Skin of body (tissue), 2 donors: ENCODE results near the gene GRIN1. TPM values are rescaled to one million over a fixed set of nuclear protein-coding genes. Genes with fewer than 3 reads are reported as not detected.

Experiments used
- DNase-seq: peaks from one replicate; lab custom pipeline; 2025; lab: John Stamatoyannopoulos, UW
- total RNA-seq: library from RNA; depleted of rRNA; stranded (reverse); fragments of >200 nt; gene quantifications from one replicate; pipeline ENCODE4 v1.2.3, GENCODE V29; 2014

The GRIN1 gene
- total RNA-seq, 1 donor from 2014 or later, result 0.89 TPM

GRCh38 chr9:137147091-137147792, 8.3 kb downstream of the GRIN1 start:
- DNase-seq, result no peak

DNA sequence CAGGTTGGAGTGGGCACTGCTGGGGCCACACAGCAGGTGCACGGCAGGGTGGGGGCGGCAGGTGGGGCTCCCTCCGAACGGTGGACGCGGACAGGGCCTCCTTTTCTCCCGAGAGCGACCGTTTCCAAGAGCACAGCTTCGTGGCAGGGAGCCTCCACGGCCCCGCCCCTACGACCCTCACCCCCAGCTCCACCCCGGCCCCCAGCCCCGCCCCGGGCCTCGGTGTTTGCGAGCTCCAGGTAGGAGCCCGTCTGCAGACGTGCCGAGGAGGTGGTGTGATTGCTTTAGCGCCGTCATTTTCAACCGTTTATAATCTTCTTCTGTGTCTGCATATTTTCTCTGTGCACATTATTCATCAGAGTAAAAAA, 8.8 kb downstream of the GRIN1 start:
- no peak for DNase-seq

DNA sequence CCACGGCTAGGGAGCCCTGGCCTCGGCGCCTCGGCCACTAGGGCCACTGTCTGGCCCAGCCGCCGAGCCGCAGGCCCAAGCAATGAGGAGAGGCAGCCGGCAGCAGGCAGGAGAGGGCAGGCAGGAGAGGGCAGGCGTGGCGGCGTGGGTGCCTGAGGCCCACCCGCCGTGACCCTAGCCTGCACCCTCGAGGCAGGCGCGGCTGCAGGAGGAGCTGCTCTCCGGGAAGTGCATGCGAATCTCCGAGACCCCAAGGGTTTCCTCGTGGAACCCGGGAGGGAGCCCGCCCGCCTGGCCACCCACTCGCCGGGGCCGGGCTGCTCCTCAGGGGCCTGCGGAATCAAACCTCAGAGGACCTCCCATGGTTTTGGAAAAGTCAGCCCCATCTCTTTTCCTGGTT, 9.3 kb downstream of the GRIN1 start:
- DNase-seq, result no peak

GRCh38 chr9:137148661-137149060, 9.7 kb downstream of the GRIN1 start:
- DNase-seq, result no peak

DNA sequence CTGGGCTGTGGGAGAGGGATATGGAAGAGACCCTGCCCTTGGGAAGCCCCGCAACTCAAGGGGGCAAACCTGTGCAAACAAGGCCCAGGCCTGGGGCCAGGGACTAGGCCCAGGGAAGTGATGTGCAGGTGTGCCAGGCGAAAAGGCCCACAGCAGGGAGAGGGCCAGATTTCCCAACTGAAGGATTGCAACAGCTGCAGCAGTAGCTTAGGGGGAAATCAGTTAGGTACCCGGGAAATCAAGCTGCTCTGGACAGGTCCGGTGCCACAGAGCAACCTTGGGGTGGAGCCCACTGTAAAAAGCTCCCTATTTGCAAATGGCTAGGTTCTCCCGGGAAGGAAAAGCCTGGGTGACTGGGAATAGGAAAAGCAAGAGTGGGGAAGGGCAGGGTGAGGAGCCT, 10.4 kb downstream of the GRIN1 start:
- no peak for DNase-seq

DNA sequence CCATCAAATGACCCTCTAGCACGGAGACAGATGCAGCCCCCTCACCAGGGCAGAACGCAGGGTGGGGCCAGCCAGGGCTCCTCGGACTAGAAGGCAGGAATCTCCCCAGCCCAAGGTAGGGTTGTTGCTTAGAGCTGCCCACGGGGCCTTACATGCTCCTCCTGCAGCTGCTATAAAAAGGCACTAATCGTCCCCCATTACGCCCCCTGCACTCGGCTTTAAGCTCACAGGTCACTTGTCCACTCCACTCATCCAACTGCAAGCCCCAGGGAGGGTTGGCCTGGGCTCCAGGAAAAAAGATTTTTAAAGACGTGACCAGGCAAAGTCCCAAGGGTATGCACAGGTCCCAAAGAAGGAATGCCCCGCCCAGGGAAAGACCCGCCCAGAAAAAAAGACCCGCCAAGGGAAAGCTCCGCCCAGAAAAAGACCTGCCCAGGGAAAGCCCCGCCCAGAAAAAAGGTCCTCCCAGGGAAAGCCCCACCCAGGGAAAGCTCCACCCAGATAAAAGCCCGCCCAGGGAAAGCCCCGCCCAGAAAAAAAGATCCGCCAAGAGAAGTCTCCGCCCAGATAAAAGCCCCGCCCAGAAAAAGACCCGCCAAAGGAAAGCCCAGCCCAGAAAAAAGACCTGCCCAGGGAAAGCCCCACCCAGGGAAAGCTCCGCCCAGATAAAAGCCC, 11.1 kb downstream of the GRIN1 start:
- DNase-seq, result no peak

DNA sequence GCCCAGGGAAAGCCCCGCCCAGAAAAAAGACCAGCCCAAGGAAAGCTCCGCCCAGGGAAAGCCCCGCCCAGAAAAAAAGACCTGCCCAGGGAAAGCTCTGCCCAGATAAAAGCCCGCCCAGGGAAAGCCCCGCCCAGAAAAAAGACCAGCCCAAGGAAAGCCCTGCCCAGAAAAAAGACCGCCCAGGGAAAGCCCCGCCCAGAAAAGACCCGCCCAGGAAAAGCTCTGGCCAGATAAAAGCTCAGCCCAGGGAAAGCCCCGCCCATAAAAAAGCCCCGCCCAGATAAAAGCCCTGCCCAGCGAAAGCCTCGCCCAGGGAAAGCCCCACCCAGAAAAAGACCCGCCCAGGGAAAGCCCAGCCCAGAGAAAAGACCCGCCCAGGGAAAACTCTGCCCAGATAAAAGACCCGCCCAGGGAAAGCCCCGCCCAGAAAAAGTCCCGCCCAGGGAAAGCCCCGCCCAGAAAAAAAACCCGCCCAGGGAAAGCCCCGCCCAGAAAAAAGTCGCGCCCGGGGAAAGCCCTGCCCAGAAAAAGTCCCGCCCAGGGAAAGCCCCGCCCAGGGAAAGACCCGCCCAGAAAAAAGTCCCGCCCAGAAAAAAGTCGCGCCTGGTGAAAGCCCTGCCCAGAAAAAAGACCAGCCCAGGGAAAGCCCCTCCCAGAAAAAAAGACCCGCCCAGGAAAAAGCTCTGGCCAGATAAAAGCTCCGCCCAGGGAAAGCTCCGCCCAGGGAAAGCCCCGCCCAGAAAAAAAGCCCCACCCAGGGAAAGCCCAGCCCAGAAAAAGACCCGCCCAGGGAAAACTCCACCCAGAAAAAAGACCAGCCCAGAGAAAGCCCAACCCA, 11.9 kb downstream of the GRIN1 start:
- DNase-seq, result no peak

GRCh38 chr9:137152844-137153405, 14.0 kb downstream of the GRIN1 start:
- no peak for DNase-seq

GRCh38 chr9:137156567-137157375, 17.8 kb downstream of the GRIN1 start:
- DNase-seq, result no peak

DNA sequence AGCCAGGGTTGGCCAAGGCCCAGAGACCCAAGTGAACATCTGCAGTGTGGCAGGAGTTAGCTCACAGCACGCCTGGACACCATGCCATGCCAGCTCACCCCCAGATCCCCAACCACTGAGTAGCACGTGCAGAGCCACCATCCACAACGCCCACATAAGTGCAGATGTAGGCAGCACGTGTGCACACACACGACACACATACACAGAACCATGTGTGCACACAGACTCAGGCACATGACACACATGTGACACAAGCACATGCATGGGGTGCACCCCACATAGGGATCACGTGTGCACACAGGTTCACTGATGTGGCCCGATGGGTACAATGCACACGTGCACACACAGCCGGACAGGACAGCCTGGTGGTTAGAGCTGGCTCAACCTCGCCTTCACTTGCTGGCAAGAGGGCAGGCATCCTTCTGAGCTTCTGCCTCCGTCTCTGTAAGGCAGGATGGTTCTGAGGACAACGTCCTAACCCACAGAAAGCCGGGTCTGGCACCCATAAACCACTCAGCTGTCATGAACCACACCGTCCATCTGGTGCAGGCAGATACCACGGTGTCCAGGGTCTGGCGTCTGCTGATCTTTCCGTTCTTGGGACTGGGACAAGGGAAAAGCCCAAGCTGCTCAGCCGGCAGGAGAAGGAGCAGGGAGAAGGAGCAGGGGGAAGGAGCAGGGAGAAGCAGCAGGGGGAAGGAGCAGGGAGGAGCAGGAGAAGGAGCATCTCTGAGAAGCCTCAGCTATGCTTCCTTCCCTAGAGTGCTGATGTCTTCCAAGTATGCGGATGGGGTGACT, 18.9 kb downstream of the GRIN1 start:
- no peak for DNase-seq

DNA sequence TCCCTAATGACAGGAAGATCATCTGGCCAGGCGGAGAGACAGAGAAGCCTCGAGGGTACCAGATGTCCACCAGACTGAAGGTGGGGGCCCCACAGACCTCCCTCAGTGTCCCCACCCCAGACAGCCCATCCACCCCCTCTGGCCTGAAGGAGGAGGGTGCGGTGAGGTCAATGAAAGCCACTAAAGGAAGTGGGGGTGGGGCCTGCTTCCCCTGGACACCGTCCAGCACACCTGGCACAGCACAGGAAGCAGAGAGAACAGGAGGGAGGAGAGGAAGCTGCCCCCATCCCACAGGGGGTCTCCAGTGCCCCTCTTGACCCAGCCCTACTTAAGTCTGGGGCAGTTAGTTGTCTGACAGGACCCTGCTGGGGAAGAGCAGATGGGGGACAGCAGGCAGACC, 19.7 kb downstream of the GRIN1 start:
- no peak for DNase-seq

- DNase-seq, result no peak
Observed at GRCh38 chr9:137159105-137160053, 20.4 kb downstream of the GRIN1 start.

GRCh38 chr9:137160054-137160425, 21.1 kb downstream of the GRIN1 start:
- DNase-seq, result no peak

DNA sequence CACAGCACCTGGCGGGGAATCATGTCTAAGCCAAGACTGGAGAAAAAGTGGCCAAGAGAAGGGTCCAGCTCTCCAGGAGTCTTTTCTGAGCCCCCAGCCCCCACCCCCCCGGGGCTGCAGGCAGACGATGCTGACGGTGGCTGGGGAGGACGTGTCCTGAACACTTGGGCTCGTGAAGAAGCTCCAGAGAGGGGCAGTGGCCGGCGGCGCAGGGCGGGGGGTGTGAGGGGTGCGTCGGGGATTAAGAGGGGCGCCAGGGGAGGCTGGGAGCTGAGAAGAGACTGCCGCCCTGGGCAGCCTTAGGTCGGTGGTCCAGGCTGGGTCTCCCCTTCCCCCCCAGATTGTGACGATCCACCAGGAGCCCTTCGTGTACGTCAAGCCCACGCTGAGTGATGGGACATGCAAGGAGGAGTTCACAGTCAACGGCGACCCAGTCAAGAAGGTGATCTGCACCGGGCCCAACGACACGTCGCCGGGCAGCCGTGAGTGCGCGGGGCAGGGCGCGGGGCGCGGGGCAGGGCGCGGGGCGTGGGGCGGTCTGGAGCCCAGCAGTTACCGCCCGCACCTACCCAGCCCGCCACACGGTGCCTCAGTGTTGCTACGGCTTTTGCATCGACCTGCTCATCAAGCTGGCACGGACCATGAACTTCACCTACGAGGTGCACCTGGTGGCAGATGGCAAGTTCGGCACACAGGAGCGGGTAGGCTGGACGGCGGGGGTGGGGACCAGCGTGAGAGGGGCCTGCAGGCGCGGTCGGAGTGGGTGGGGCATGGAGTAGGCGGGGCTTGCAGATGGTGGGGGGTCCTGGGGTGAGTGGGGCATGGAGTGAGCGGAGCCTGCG, 22.0 kb downstream of the GRIN1 start:
- no peak for DNase-seq

DNA sequence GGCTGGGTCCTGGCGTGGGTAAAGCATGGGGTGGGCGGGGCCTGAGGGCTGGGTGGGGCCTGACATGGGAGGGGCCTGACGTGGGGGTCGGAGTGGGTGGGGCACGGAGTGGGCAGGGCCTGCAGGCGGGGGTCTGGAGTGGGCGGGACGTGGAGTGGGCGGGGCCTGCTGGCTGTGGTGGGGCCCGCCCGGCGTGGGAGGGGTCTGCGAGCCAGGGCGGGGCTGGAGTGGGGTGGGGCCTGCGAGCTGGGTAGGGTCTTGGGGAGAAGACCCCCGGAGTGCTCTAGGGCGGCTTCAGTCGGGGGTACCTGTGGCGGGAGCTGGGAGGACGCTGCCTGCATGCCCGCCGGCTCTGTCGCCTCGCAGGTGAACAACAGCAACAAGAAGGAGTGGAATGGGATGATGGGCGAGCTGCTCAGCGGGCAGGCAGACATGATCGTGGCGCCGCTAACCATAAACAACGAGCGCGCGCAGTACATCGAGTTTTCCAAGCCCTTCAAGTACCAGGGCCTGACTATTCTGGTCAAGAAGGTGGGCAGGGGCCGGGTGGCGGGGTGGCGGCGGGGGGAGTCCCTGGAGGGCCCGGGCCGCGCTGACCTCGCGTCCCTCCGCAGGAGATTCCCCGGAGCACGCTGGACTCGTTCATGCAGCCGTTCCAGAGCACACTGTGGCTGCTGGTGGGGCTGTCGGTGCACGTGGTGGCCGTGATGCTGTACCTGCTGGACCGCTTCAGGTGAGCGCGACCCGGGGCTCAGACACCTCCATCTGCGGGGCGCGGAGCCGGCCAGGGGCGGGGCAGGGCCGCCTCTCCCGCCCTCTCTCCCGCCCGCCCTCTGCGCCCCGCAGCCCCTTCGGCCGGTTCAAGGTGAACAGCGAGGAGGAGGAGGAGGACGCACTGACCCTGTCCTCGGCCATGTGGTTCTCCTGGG, 22.9 kb downstream of the GRIN1 start:
- DNase-seq, result no peak

DNA sequence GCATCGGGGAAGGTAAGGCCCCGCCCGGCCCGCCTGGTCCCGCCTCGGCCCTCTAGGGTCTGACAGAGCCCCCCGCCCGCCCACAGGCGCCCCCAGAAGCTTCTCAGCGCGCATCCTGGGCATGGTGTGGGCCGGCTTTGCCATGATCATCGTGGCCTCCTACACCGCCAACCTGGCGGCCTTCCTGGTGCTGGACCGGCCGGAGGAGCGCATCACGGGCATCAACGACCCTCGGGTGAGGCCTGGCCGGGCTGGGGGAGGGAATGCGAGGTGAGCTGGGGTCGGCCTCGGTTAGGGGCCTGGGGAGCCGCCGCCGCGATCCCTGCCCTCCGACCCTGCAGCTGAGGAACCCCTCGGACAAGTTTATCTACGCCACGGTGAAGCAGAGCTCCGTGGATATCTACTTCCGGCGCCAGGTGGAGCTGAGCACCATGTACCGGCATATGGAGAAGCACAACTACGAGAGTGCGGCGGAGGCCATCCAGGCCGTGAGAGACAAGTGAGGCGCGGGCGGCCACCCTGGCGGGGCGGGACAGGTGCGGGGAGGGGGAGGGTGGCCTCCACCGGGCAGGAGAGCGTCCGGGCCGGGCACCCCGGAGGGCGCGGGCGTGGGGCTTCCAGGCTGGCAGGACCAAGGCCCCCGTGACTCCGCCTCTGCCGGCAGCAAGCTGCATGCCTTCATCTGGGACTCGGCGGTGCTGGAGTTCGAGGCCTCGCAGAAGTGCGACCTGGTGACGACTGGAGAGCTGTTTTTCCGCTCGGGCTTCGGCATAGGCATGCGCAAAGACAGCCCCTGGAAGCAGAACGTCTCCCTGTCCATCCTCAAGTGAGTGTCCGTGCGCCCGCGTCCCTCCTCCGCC, 23.8 kb downstream of the GRIN1 start:
- no peak for DNase-seq
